ENCODE data around the gene WIPF2.

DNA sequence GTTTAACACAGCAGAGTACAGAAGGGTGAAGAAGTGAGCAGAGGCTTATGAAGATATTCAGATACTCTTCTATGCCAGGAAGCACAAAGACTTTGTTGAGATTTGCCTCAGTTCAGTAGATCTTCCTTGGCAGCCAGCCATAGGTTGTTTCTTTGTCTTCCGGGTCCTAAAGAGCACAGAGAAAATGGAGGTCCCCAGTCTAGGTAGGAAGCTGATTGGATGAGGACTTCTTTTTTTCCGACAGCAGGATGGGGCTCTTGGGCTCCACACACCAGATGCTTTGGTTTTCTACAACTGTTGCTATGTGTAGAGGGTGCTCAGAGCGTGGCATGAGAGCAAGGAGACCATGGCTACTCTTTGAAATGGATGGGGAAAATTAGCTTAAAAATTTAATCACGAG lies 60.3 kb downstream of the WIPF2 start:
- TF ChIP-seq CTCF (conservative IDR thresholded peaks at IDR 0.05) (no peak), EZH2 (IDR thresholded peaks at IDR 0.05; ENCODE audit: low read depth) (no peak)

Measured in PC-9 (cell line).